ENCODE results near the gene MSH5.

Gene MSH5

DNA sequence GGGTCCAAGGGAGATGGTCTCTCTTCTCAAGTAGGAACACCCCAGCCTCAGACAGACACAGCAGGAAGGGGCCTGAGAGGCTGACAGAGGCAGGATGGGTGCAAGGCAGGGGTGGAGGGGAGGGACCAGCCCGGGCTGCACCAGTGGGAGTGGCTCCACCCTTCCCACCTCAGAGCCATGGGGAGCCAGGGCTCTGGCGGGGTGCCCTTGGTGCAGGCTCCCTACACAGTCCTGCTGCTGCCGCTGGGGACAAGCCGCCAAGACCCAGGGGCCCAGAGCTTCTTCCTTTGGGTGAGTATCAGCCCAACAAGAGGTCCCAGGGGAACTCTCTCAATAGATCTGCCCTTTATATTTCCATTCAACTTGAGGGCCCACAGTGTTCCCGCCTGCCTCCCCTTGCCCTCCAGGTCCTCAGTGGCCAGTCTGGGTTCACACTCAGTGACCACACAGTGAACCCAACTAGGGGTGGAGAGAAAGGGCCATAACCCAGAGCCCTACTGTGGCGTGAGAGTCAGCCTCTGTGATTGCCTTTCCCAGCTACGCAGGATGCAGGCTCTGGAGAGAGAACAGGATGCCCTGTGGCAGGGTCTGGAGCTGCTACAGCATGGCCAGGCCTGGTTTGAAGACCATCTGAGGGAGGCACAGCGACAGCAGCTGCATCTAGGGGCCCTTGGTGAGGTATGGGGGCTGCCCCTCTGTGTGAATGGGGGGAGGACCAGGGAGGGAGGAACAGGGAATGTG, 23.2 kb downstream of the MSH5 start:
- no peak for DNase-seq

DNA sequence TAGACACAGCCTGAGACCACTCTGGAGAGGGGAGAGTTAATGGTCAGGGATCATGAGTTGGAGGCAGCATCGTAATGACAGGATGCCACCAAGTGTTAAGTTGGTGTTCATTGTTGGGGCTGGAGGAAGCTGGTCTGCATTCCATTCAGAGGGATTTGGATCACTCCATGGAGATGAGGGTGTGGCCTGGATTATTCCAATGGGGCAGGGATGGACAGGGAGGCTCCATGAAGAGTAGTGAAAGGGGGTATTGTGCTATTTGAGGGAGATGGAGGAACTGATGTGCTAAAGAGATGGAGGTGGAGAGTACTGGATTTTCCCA, 23.8 kb downstream of the MSH5 start:
- no peak for DNase-seq

DNA sequence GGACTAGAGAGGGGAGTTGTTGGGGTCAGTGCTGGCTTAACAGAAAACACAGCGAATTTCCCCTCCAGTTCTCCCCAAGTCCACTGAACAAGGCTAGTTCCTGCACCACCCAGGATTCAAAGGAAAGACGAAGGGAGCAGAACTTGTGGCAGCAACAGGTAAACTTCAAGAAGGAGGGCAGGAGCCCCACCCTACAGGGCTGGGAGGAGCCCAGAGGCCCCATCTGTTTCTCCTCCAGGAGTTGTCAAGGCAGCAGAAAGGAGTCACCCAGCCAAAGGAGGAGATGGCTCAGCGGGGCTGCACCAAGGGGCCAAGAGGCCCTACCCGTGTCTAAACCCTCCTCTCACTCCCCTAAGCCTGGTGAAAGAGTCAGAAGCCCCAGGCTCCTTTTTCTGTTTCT, 24.4 kb downstream of the MSH5 start:
- DNase-seq: no peak

DNA sequence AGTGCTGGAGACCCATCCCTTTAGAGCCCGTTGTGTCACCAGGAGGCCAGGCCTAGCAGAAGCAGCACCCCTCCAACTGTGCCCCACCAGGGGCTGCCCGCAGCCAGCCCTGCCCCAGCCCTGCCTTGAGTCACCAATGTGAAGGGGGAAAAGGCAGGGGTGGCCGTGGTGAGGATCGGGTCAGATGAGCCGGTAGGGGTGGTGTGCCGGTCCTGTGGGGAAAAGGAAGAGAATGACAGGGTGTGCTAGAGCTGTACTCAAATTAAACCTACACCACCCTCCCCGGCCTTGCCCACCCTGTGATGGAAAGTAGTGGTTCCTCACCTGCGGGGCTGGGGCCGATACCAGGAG, 25.7 kb downstream of the MSH5 start:
- no peak for DNase-seq

DNA sequence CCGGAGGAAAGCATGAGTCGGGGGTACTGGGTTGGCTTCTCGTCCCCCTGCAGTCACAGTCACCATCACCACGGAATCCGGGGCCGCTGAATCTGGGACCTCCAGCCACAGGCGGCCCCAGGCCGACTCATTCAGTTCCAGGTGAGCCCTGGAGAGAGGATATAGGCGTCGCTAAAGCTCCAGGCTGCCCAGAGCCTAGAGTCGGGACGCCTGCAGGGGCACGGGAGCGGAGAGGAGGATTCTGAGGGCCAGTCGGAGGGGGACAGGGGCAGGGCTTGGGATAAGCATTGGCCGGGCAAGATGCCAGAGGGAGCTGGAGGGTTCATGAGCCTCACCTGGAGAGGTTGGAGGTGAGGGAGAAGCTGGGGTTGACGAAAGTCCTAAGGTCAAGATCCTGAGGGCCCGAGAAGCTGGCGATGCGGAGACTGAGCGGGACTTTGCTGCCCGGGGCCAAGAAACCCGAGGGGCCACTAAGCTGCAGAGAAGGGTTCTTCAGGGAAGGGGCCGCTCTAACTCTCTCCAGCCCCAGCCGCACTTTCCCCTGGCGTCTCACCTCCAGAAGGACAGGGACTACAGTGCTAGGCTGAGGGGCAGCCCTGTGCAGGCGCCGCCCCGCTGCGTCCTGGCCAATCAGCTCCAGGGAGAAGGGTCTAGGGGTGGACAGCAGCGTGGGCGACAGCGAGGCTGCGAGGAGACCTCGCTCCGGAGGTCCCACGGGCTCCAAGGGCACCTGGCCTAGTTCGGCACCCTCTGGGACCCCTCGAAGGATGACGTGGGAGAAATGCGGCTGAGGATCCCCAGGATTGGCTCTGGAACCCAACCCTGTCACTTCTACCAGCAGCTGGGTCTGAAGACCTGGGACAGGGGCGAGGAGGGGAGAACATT, 26.3 kb downstream of the MSH5 start:
- DNase-seq: peak; percentile 25

DNA sequence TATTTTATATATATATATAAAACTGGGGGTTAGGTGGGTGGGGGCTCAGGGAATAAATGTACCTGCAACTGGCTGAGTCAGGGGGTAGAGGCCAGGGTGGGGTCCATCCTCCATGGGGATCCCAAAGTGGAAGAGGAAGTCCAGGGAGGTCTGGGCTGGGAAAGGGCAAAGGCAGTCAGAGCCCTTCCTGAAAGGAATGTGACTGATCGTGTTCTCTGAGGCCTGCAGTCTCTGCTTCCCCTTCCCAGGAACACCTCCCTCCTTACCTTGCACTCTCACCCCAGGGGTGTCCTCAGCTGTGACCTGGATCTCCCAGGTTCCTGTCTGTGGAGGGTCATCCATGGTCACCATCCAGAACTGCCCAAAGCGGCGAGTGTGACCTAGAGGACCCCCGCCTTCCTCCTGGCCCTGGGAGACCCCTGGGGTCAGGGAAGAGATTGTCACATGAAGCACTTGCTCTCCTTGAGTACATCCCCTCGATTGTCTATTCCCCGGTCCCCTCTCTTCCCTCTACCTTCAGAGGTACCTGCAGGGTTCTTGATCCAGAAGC, 27.4 kb downstream of the MSH5 start:
- DNase-seq: no peak

DNA sequence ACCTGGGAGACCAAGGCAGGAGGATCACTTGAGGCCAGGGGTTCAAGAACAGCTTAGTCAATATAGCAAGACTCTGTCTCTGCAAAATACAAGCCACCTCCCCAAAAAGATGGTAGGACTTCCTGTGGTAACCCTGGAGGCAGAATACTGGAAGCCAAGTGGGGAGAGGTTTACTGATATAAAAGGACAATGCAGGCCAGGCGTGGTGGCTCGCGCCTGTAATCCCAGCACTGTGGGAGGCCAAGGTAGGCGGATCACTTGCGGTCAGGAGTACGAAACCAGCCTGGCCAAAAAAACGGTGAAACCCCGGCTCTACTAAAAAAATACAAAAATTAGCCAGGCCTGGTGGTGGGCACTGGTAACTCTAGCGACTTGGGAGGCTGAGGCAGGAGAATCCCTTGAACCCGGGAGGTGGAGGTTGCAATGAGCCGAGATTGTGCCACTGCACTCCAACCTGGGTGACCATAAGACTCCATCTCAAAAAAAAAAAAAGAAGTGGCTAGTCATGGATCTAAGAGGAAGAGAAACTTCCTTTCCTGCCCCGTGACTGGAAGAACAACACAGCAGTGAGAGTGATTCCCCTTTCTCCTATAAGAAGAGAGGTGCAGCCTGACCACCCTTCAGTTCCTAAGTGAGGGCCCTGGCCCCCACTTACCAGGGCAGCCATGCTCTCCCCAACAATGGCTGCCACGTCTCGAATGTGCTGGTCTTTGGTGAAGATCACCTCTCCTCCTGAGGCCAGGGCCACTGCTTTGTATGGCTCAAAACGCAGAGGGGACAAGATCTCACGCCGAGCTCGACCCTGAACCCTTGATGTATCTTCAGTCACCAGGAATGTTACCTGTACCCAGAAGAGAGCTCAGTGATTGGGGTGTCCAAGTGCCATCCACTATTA, 28.8 kb downstream of the MSH5 start:
- DNase-seq: no peak

DNA sequence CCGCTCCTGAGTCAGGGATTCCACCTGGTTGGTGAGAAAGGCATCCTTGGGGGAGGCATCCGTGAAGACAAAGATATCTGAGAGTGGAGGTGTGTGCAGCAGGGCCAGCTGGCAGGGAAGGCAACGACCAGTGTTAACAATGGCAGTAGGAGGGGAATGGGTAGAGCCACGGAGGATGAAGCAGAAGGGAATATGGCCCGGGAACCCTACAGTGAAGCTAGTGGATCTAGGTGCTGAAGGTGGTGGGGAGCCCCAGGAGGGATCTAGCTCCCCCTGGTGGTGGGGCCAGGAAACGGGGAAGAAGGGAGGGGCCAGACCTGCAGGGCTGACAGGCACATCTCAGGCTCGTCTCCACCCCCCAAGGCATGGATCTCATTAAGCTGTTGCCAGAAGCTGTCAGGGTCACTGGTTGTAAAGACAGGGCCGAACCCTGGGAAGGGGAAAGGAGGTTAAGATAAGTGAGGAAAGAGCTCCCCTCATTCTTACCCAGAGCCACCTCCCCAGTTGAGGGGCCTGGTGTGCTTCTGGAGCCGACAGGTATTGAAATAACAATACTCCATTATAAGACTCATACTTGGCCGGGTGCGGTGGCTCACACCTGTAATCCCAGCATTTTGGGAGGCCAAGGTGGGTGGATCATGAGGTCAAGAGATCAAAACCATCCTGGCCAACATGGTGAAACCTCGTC, 30.0 kb downstream of the MSH5 start:
- peak; percentile 33 for DNase-seq

DNA sequence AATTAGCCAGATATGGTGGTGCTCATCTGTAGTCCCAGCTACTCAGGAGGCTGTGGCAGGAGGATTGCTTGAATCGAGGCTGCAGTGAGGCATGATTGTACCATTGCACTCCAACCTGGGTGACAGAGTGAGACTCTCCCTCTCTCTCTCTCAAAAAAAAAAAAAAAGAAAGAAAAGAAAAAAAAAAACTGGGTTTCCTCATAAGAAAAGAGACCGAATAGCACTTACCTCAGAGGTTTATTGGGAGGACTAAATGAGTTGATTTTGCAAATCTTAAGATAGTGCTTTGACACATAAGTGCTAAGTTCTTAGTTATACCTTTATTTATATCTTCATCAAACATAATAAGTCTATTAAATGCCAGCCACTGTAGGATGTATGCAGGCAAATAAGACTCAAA, 31.1 kb downstream of the MSH5 start:
- DNase-seq: no peak

DNA sequence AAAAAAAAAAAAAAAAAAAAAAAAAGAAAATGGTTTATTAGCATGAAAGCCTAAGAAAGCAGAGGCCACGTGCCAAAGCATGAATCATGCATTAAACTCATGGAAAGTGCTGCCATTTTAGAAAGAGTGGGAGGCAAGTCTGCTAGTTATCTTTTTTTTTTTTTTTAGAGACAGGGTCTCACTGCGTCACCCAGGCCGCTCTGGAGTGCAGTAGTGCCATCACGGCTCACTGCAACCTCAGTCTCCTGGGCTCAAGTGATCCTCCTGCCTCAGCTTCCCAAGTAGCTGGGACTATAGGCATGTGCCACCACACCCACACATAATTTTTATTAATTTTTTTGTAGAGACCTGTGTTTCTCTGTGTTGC, 32.2 kb downstream of the MSH5 start:
- no peak for DNase-seq

DNA sequence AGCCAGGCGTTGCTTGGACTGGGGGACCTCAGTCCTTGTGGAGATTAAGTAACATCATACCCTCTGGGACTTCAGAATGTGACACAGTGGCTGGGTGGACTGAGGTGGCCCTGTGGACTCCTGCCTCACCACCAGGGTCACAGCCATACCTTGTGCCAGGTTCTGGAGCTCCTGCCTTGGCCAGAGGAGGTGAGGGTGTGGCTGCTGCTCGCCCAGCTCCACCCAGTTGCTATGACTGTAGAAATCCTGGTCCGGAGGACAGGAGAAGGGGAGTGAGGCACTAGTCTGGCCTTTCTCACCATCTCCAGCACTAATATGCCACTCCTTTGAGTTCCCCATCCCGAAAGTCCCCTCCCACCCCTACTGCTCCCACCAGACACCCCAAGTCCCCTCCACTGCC, 35.4 kb downstream of the MSH5 start:
- no peak for DNase-seq

DNA sequence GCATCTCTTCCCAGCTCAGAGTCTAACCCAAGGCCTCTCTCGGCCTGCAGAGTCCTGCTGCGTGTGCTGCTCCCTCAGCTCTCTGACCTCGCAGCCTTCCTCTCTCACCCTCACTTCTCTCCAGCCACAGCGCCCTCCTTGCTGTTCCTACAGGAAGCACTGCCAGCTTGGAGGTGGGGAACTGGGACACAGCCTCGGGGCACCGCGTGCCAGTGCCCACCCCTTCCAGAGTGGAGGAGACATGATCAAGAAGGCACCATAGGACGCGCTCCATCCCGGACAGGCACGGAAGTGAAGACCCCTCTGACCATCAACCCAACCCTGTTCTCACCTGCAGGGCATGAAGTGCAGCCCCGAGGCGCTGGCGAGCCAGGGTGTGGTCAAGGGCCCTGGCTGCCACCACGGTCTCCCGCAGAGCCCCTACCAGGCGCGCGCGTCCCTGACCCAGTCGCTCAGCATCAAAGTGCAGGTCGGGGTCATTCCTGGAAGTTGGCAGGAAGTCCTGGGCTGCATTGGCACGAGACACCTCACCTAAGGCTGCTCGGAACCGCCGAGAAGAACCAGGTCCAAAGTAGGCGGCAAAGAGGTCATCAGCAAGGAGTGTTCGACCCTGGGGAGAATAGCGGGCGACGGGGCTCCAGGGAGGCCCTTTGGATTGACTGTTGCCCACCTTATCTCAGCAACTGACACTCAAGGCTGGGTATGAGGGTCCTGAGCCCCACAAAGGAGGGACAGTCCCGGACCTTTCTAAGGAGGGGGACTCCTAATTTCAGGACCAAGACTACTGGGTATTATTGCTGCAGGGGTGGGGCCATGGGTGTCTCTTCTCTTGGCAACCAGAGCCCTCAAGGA, 36.1 kb downstream of the MSH5 start:
- no peak for DNase-seq

DNA sequence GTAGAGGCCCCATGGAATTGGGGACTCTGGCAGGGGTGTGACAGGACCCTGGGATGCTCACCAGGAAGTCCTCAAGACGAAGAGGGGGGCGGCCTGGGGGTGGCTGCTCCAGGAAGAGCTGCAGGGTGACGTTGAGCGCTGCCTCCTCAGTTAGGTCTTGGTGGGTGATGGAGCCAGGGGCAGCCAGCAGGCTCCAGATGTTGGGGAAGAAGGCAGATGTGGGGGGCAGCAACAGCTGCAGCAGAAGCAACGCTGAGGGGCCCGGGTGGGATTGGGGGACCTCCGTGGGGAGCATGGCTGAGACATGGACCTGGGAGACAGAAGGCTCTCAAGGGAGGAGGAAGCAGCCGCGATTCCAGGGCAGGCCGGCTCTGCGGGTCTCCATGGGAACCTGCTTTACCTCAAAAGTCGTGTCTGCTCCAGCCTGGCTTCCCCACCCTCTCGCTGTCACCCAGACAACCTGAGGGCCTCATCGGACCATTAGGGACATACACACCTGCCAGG, 36.7 kb downstream of the MSH5 start:
- DNase-seq: peak; percentile 72

DNA sequence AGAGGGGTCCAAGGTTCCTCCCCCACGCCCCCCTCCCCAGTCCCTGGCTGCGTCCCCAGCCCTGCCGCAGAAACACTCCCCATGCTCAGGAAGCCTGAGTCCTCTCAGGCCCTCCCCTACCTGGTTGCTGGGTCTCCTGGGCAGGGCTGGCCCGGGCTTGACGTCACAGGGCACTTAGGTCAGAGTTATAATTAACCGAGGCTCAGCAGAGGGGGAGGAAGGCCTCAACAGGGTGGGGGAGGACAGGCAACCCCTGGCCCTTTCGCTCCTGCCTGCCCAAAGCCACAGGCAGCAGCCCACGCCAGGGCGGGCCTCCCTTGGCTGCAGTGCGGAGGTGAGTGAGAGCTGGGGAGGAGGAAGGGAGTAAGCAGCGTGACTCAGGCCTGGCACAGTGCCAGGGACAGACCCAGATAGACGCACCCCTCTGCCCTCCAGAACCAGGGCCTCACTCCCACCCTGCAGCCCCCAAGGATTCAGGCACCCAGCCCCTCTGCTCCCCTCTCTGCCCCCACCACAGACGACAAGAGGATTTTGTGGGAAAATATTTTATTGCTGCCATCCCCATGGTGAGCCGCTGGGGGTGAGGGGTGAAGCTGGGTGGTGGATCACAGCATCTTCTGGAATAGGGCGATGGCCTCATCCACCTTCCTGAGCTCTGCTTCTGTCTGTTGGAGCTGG, 37.3 kb downstream of the MSH5 start, which contains the start of gene VWA7:
Gene VWA7 (minus strand): TSS at position 340 of the 678 bp plus-strand sequence. CDS start 549 bp downstream, outside the sequence.
- peak; percentile 93 for DNase-seq

DNA sequence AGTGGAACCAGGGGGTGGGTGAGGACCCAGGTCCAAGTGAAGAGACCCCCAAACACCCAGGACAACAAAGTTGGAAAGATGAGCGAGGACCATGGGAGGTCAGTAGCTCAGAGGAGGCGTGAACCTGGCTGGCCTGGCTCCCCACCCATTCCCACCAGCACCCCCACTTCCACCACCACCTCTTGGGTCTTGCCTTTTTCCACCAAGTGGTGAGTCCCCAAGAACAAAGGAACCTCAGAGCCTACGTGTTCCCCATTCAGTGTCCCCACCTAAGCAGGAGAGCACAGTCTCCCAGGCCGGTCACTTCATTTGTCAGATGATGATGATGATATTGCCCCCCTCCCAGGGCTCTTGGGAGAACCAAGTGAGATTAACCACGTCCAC, 37.9 kb downstream of the MSH5 start:
- DNase-seq: no peak

DNA sequence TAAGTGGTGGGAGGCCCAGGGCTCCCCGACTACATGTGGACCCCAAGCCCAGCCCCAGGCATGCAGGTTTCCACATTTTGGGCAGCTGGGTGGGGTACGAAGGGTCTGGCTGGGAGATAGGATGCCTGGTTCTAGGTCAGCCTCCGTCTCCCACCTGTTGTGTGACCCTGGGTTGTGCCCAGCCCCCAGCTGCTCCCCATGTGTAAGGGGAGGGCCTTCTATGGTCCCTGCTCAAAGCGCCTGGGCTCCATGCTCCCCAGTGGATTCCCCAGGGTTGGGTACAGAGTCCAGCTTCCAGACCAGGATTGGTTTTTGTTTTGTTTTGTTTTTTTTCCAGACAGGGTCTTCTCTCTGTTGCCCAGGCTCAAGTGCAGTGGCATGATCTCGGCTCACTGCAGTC, 38.4 kb downstream of the MSH5 start:
- no peak for DNase-seq

DNA sequence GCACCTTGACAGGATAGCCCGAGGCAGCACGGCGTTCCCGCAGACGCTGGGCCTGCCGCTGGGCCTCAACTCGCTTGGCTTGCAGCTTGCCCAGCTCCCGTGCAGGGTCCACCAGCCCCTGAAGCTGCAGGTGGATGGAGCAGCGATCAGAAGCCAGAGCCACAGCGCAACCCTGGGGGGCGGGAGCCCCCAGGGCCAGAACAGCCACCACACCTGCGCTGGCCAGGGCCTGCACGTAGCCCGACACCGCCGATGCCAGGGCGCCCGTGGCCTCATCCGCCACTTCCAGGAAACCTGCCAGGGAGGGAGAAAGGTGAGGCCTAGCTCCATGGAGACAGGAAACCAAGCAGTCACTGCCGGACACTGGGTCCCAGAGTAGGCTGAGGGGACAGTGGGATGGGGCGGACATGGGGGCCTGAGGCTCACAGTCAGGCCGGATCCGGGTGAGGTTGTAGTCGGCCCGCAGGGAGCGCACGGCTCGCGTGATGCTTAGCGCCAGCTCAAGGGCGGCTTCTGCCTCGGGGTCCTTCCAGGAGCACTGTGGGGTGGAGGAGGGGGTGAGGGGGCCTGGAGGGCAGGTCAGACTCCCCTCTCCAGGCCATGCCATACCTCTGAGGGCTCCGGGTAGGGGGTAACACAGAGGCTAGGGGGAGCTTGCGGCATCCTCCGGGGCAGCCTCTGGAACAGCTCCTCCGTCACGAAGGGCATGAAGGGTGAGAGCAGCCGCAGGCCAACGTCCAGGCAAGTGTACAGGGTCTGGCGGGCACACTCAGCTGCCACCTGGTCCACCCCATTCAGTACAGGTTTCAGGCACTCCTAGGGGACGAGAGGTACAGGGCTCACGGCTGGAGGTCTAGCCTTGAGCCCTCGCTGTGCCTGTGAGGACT, 39.4 kb downstream of the MSH5 start:
- no peak for DNase-seq

DNA sequence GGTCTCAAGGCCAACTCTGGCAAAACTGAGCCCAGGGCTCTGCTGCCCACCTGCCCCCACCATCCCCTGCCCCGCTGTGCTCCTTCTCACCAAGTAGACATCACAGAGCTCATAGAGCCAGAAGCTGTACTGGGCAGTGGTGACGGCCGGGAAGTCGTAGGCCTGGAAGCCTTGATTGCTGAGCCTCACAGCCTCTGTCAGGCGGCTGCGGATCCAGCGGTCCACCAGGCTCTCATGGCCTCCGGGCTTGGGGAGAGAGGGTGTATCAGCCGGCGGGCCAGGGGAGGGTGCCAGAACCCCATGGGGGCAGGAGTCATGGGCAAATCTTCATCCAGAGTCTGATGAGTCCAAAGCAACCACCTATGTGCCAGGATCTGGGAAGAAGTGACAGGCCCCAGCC, 40.1 kb downstream of the MSH5 start:
- DNase-seq: no peak

DNA sequence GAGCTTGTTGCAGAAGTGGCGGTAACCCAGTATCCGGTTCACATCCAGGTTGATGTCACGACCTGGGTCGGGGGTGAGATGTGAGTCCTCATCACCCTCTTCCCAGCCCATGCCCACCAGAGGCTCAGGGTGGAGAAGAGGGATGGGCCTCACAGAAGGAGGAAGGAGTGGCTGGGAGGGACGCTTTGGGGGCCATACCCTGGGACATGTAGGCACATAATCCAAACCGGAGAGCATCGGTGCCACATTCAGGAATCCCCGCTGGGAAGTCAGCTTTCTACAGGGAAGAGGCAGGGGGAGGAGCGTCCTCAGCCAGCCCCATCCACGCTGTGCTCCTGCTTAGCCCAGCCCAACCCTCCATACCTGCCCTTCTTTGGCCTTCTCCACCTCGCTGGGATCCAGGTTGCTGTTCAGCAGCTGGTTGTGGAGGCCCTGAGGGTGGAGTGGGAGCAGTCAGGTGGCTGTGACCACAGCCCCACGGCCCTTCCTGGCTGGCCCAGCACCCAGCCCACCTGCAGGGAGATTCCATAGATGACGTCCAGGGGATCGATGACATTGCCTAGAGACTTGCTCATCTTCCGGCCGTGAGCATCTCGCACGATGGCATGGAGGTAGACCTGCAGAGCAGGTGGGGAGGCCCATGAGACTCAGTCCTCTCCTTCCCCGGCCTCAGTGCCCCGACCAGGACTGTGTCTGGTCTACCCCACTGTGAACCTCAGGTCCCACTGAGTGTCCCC, 40.9 kb downstream of the MSH5 start:
- DNase-seq: no peak

Measured in NCI-H510A (cell line).